IPS-18c (cell line): ENCODE measurements around the gene GABRB1.

Source experiments
- H3K4me3 ChIP-seq: 2 replicates; pipeline ENCODE4 v1.7.0; 2013; ENCODE audit warnings: low read depth, mild to moderate bottlenecking, low read length, moderate library complexity; ENCODE audit not compliant: insufficient read depth
- H3K9me3 ChIP-seq: one replicate; pipeline ENCODE4 v1.6.1; 2013; ENCODE audit warnings: mild to moderate bottlenecking, low read length, moderate library complexity; ENCODE audit not compliant: control insufficient read depth, insufficient read depth

The GABRB1 gene

GRCh38 chr4:47031011-47031678 is at the start of gene GABRB1:
Gene GABRB1 (plus strand): TSS chr4:47031567.
- Histone ChIP-seq H3K4me3 (peak within 1 kb of the TSS; percentile 71), H3K9me3 (no peaks in the 10 kb centered on the region)

GRCh38 chr4:46984781-46985180 is 46.6 kb upstream of the GABRB1 start:
- Histone ChIP-seq H3K4me3 (no peak overlapping the region), H3K9me3 (no peaks in the 10 kb centered on the region)

- H3K9me3 ChIP-seq = no peaks in the 10 kb centered on the region
- H3K4me3 ChIP-seq = no peak overlapping the region
These were observed 44.3 kb upstream of the GABRB1 start for GRCh38 chr4:46986922-46987638.

GRCh38 chr4:46992338-46992737 is 39.0 kb upstream of the GABRB1 start:
- Histone ChIP-seq H3K9me3 (peaks cover 3% of the 10 kb centered on the region), H3K4me3 (no peak overlapping the region)

GRCh38 chr4:46993075-46994006 is 38.0 kb upstream of the GABRB1 start, which contains the start of gene GABRA4:
Gene GABRA4 (minus strand): TSS chr4:46993581. CDS start chr4:46993424, 157 bp downstream.
- Histone ChIP-seq H3K9me3 (peaks cover 3% of the 10 kb centered on the region), H3K4me3 (peak within 1 kb of the TSS; percentile 67)

- peaks cover 3% of the 10 kb centered on the region for H3K9me3 ChIP-seq
- H3K4me3 ChIP-seq = peak overlapping the region; percentile 67
These were observed 37.4 kb upstream of the GABRB1 start for GRCh38 chr4:46994007-46994405.

- H3K9me3 ChIP-seq = no peaks in the 10 kb centered on the region
- no peak overlapping the region for H3K4me3 ChIP-seq
These were observed 31.8 kb upstream of the GABRB1 start for GRCh38 chr4:46999566-46999965.

- Histone ChIP-seq H3K9me3 (no peaks in the 10 kb centered on the region), H3K4me3 (no peak overlapping the region)
These were observed 31.0 kb upstream of the GABRB1 start for GRCh38 chr4:47000406-47000805.

- Histone ChIP-seq H3K9me3 (no peaks in the 10 kb centered on the region), H3K4me3 (no peak overlapping the region)
These were observed 28.8 kb upstream of the GABRB1 start for GRCh38 chr4:47002580-47002979.

GRCh38 chr4:47010347-47010911 is 20.9 kb upstream of the GABRB1 start:
- Histone ChIP-seq H3K4me3 (no peak overlapping the region), H3K9me3 (no peaks in the 10 kb centered on the region)

- Histone ChIP-seq H3K4me3 (no peak overlapping the region), H3K9me3 (no peaks in the 10 kb centered on the region)
These were observed 20.4 kb upstream of the GABRB1 start for GRCh38 chr4:47010912-47011446.

GRCh38 chr4:47012676-47013075 is 18.7 kb upstream of the GABRB1 start:
- Histone ChIP-seq H3K9me3 (no peaks in the 10 kb centered on the region), H3K4me3 (no peak overlapping the region)

- Histone ChIP-seq H3K9me3 (no peaks in the 10 kb centered on the region), H3K4me3 (no peak overlapping the region)
These were observed 18.0 kb upstream of the GABRB1 start for GRCh38 chr4:47013373-47013772.

- Histone ChIP-seq H3K9me3 (no peaks in the 10 kb centered on the region), H3K4me3 (no peak overlapping the region)
These were observed 14.3 kb upstream of the GABRB1 start for GRCh38 chr4:47017081-47017480.

- Histone ChIP-seq H3K4me3 (no peak overlapping the region), H3K9me3 (no peaks in the 10 kb centered on the region)
These were observed 13.9 kb upstream of the GABRB1 start for GRCh38 chr4:47017494-47017893.

- H3K4me3 ChIP-seq = peak overlapping the region; percentile 71
- no peaks in the 10 kb centered on the region for H3K9me3 ChIP-seq
These were observed 511 bp downstream of the GABRB1 start for GRCh38 chr4:47031751-47032404.
